Gastroesophageal sphincter (tissue), 3 donors: Measurements from ENCODE around the gene AMOTL1.

Source experiments
- CTCF ChIP-seq, 4 experiments: fragments of 200-600 bp in 2 of 4; fragments of 450-650 bp in 2 of 4; sonication (generic) in 1 of 4; IDR thresholded peaks; one replicate each; pipeline ENCODE4 v1.5.1; 2017 to 2019; ENCODE audit warnings: antibody characterized with exemption in 4 of 4, mild to moderate bottlenecking in 2 of 4, moderate library complexity in 2 of 4
- POLR2A ChIP-seq, 2 donors: fragments of 450-650 bp; IDR thresholded peaks; one replicate each; pipeline ENCODE4 v1.6.1; 2017; ENCODE audit warnings: antibody characterized with exemption in 2 of 2, mild to moderate bottlenecking in 2 of 2, moderate library complexity in 1 of 2
- POLR2AphosphoS5 ChIP-seq: sonication (generic); formaldehyde crosslinking; IDR thresholded peaks from one replicate; pipeline ENCODE4 v1.6.1; 2017; ENCODE audit warnings: antibody characterized with exemption

- TF ChIP-seq POLR2AphosphoS5 (no peak), CTCF (IDR thresholded peaks at IDR 0.05) (no peak), POLR2A (IDR thresholded peaks at IDR 0.05) (no peak)
These were observed 158.1 kb downstream of the AMOTL1 start for GRCh38 chr11:94926271-94926625.
